ENCODE measurements around the gene ANO1.

ANO1 gene

DNA sequence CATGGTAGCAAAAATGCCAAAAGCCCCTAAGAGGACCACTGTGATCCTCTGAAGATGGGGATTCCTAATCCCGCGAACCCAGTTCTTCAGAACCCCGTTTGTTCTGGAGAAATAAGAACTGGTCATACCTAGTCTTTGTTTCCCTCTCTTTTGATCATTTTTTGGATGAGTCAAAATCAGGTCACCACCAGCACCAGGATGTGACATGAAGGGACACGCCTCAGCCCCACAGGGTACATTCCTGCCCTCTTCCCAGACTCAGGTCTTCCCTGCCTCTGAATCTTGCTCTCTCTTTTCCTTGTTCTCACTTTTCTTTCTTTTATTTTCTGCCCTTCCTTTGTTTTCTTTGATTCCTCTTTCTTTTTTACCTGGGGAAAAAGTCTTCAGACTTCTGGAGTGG is 14.6 kb upstream of the ANO1 start:
- H3K36me3 ChIP-seq (ENCODE audit: insufficient read depth, low read length), result no peaks in the 10 kb centered on the region
- no peaks in the 10 kb centered on the region for H3K79me2 ChIP-seq (ENCODE audit: insufficient read depth, low read length)
- no peaks in the 10 kb centered on the region for H3K9me2 ChIP-seq (ENCODE audit: low read depth, low read length)
- H3K9ac ChIP-seq (ENCODE audit: low read length), result no peak overlapping the region
- no peaks in the 10 kb centered on the region for H4K20me1 ChIP-seq (ENCODE audit: insufficient read depth, low read length)
- H3K4me3 ChIP-seq (ENCODE audit: low read depth, low read length, poor library complexity, severe bottlenecking), result no peak overlapping the region
- TF ChIP-seq CTCF (IDR thresholded peaks at IDR 0.05; ENCODE audit: low read length), result no peak
- no peak for TF ChIP-seq EZH2 (IDR thresholded peaks at IDR 0.05; ENCODE audit: borderline replicate concordance, low read length)
- H3K27ac ChIP-seq (ENCODE audit: low read depth, low read length, poor library complexity, severe bottlenecking), result no peak overlapping the region
- H3F3A ChIP-seq (ENCODE audit: insufficient read depth, low read length), result no peaks in the 10 kb centered on the region
- no peak overlapping the region for H3K4me2 ChIP-seq (ENCODE audit: low read length)
- H3K4me1 ChIP-seq (ENCODE audit: insufficient read depth, low read length, severe bottlenecking), result no peaks in the 10 kb centered on the region
- no peak overlapping the region for H2AFZ ChIP-seq (ENCODE audit: low read length)
- no peaks in the 10 kb centered on the region for H3K27me3 ChIP-seq (ENCODE audit: insufficient read depth, low read length)
- H3K9me3 ChIP-seq (ENCODE audit: low read length), result no peaks in the 10 kb centered on the region

DNA sequence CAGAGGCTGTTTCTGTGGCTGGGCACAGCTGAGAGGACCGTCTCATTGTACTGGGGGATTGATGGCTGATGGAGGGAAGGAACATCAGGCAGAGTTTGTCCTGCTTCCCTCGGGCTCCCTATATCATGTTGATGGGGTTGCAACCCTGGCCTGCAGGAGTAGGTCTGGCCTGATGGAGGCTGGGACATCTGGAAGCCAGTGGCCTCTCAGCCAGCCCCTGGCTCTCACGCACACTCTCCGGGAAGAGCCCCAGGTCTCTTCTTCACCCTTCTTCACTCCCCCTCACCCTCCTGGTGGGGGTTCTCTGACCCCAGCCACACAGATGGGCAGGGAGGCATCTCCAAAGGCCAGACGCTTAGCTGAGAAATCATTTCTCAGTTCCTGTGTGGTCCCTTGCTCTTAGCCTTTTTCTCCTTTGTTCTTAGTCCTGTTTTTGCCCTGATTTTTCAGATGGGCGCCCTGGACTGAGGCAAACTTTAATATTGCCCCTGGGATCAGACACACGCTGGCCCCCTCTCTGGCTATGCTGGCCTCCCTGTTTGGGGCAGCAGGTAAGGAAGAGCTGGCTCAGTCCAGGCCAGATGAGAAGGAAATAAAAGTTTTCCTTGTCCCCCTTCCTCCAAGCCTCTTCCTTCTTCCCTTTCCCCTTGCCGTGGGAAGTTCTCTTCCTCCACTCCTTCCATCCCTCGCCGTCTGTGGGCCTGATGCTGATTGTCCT is 13.9 kb upstream of the ANO1 start:
- Histone ChIP-seq H3K27ac (ENCODE audit: low read depth, low read length, poor library complexity, severe bottlenecking) (no peak overlapping the region), H3K9me2 (ENCODE audit: low read depth, low read length) (no peaks in the 10 kb centered on the region), H3K27me3 (ENCODE audit: insufficient read depth, low read length) (no peaks in the 10 kb centered on the region), H3K4me1 (ENCODE audit: insufficient read depth, low read length, severe bottlenecking) (no peaks in the 10 kb centered on the region), H2AFZ (ENCODE audit: low read length) (no peak overlapping the region), H4K20me1 (ENCODE audit: insufficient read depth, low read length) (no peaks in the 10 kb centered on the region), H3K9me3 (ENCODE audit: low read length) (no peaks in the 10 kb centered on the region), H3F3A (ENCODE audit: insufficient read depth, low read length) (no peaks in the 10 kb centered on the region), H3K4me2 (ENCODE audit: low read length) (no peak overlapping the region), H3K4me3 (ENCODE audit: low read depth, low read length, poor library complexity, severe bottlenecking) (no peak overlapping the region), H3K36me3 (ENCODE audit: insufficient read depth, low read length) (no peaks in the 10 kb centered on the region), H3K79me2 (ENCODE audit: insufficient read depth, low read length) (no peaks in the 10 kb centered on the region), H3K9ac (ENCODE audit: low read length) (no peak overlapping the region)
- TF ChIP-seq CTCF (IDR thresholded peaks at IDR 0.05; ENCODE audit: low read length) (no peak), EZH2 (IDR thresholded peaks at IDR 0.05; ENCODE audit: borderline replicate concordance, low read length) (no peak)

DNA sequence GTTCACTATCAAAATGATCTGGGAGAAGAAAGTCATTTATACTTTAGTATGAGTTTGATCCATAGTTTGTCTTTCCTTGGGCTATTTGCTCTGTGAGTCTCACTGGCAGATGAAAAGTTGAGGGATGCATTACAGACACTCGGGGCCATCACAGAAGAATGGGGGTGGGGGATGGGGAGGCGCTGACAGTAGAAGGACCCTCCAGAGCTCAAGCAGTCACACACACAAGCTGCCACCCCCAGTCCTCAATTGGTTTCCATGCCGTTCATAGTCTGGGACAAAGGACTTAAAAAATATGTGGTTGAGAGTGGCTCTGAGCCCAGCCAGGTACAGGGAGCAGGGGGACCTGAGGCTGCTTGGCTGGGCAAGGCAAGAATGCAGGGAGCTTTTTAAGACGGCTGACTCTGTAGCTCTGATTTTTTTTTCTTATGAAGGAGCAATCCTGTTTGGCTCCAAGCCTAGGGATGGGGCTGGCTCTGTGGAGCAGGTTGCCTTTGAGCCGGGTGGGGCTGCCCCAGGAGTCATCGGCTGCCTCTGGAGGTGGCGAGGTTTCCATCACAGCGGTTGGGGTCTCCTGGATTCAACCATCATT is 13.3 kb upstream of the ANO1 start:
- Histone ChIP-seq H3K27ac (ENCODE audit: low read depth, low read length, poor library complexity, severe bottlenecking) (no peak overlapping the region), H3K9me3 (ENCODE audit: low read length) (no peaks in the 10 kb centered on the region), H2AFZ (ENCODE audit: low read length) (no peak overlapping the region), H3K36me3 (ENCODE audit: insufficient read depth, low read length) (no peaks in the 10 kb centered on the region), H4K20me1 (ENCODE audit: insufficient read depth, low read length) (no peaks in the 10 kb centered on the region), H3K9ac (ENCODE audit: low read length) (no peak overlapping the region), H3F3A (ENCODE audit: insufficient read depth, low read length) (no peaks in the 10 kb centered on the region), H3K27me3 (ENCODE audit: insufficient read depth, low read length) (no peaks in the 10 kb centered on the region), H3K4me1 (ENCODE audit: insufficient read depth, low read length, severe bottlenecking) (no peaks in the 10 kb centered on the region), H3K79me2 (ENCODE audit: insufficient read depth, low read length) (no peaks in the 10 kb centered on the region), H3K4me2 (ENCODE audit: low read length) (no peak overlapping the region), H3K4me3 (ENCODE audit: low read depth, low read length, poor library complexity, severe bottlenecking) (no peak overlapping the region), H3K9me2 (ENCODE audit: low read depth, low read length) (no peaks in the 10 kb centered on the region)
- no peak for TF ChIP-seq CTCF (IDR thresholded peaks at IDR 0.05; ENCODE audit: low read length)
